CD4-positive, alpha-beta memory T cell (primary cell): Measurements from ENCODE around the gene AUNIP. TPM values are rescaled to one million over a fixed set of nuclear protein-coding genes. Genes with fewer than 3 reads are reported as not detected.
"Not testable (repeated sequence)": the region's sequence is repeated elsewhere in the genome, so short reads cannot be mapped to it uniquely, and the experiment has no call there.

Experiments used
- CTCF ChIA-PET: fragments of 350-600 bp; sonication (Branson Sonifier 250); formaldehyde crosslinking; loops from one replicate; lab custom pipeline; 2021; ENCODE audit warnings: inconsistent platforms; ENCODE audit not compliant: partially characterized antibody; lab: Charles Lee
- POLR2A ChIA-PET: fragments of 350-600 bp; sonication (Branson Sonifier 250); formaldehyde crosslinking; loops from one replicate; lab custom pipeline; 2021; ENCODE audit not compliant: partially characterized antibody; lab: Charles Lee
- DNase-seq, 5 donors: peaks; one replicate each; pipeline versions ENCODE4 v3.0.0 to v3.0.0-alpha.2; 2020 to 2022; ENCODE audit warnings: mixed read lengths in 1 of 5
- H3K27ac ChIP-seq: one replicate; pipeline ENCODE4 v1.7.0; 2013; ENCODE audit warnings: low read depth, low read length
- H3K27me3 ChIP-seq: 2 replicates; pipeline ENCODE4 v1.7.0; 2013; ENCODE audit warnings: mild to moderate bottlenecking, low read length, moderate library complexity; ENCODE audit not compliant: insufficient read depth
- H3K36me3 ChIP-seq: 2 replicates; pipeline ENCODE4 v1.7.0; 2013; ENCODE audit warnings: mild to moderate bottlenecking, low read length, moderate library complexity; ENCODE audit not compliant: insufficient read depth
- H3K4me1 ChIP-seq: 2 replicates; pipeline ENCODE4 v1.7.0; 2013; ENCODE audit warnings: mild to moderate bottlenecking, low read length, moderate library complexity; ENCODE audit not compliant: insufficient read depth
- H3K4me3 ChIP-seq, 2 donors: one replicate each; pipeline ENCODE4 v1.7.0; 2013; ENCODE audit warnings: low read length in 2 of 2, mild to moderate bottlenecking in 1 of 2
- H3K9me3 ChIP-seq, 2 donors: one replicate each; pipeline ENCODE4 v1.7.0; 2013; ENCODE audit warnings: low read length in 2 of 2, control low read depth in 1 of 2; ENCODE audit not compliant: control insufficient read depth in 1 of 2
- H3K27ac Mint-ChIP-seq, 7 donors: one replicate each; pipeline ENCODE4 v1.8.0; 2020 to 2021; ENCODE audit warnings: mixed read lengths in 7 of 7, mild to moderate bottlenecking in 6 of 7, inconsistent platforms in 3 of 7, moderate library complexity in 3 of 7
- H3K27me3 Mint-ChIP-seq, 2 donors: one replicate each; pipeline ENCODE4 v1.8.0; 2020 to 2021; ENCODE audit warnings: mixed read lengths in 2 of 2
- H3K36me3 Mint-ChIP-seq, 2 donors: one replicate each; pipeline ENCODE4 v1.8.0; 2020 to 2021; ENCODE audit warnings: mixed read lengths in 2 of 2, inconsistent platforms in 1 of 2, mild to moderate bottlenecking in 1 of 2
- H3K4me1 Mint-ChIP-seq, 4 donors: one replicate each; pipeline ENCODE4 v1.8.0; 2020 to 2021; ENCODE audit warnings: mixed read lengths in 4 of 4, mild to moderate bottlenecking in 1 of 4
- H3K4me3 Mint-ChIP-seq, 8 donors: one replicate each; pipeline ENCODE4 v1.8.0; 2020 to 2021; ENCODE audit warnings: mixed read lengths in 8 of 8, mild to moderate bottlenecking in 7 of 8, moderate library complexity in 6 of 8, inconsistent platforms in 3 of 8
- H3K9me3 Mint-ChIP-seq, 8 donors: one replicate each; pipeline ENCODE4 v1.8.0; 2020 to 2021; ENCODE audit warnings: mixed read lengths in 8 of 8, mild to moderate bottlenecking in 5 of 8, inconsistent platforms in 3 of 8, moderate library complexity in 1 of 8
- intact Hi-C: fragments of 100-400 bp; cut with micrococcal nuclease; formaldehyde crosslinking; loops from one replicate; pipeline ENCODE4 v1.15.1; 2023
- polyA plus RNA-seq, 2 donors: library from polyadenylated mRNA; unstranded; fragments of 300-500 nt; fragmentation: Illumina TruSeq; gene quantifications; one replicate each; pipeline ENCODE4 v1.2.3, GENCODE V29; 2021
- total RNA-seq, 2 experiments: library from RNA; stranded (reverse); gene quantifications; one replicate each; pipeline ENCODE4 v1.2.3, GENCODE V29; 2021

AUNIP gene
- total and polyA plus RNA-seq, 4 experiments from 2014 or later = not detected

GRCh38 chr1:25843483-25843882 is 15.8 kb downstream of the AUNIP start:
- H3K36me3 Mint-ChIP-seq = peaks cover 0 to 5% of the 10 kb centered on the region in 2 donors
- POLR2A ChIA-PET = no interaction called here

GRCh38 chr1:25839808-25840207 is 19.4 kb downstream of the AUNIP start:
- H3K27me3 Mint-ChIP-seq, POLR2A ChIA-PET, H3K4me1 Mint-ChIP-seq, CTCF ChIA-PET, intact Hi-C loops, H3K4me3 Mint-ChIP-seq, H3K9me3 ChIP-seq, H3K4me1 ChIP-seq, H3K36me3 Mint-ChIP-seq, H3K9me3 Mint-ChIP-seq, H3K27ac ChIP-seq, DNase-seq, H3K4me3 ChIP-seq, H3K27me3 ChIP-seq, H3K36me3 ChIP-seq, H3K27ac Mint-ChIP-seq: not testable (repeated sequence)

More at GRCh38 chr1:25843483-25843882, 15.8 kb downstream of the AUNIP start:
- Histone ChIP-seq H3K4me1 (no peaks in the 10 kb centered on the region), H3K27ac (no peak overlapping the region), H3K9me3 (no peaks in the 10 kb centered on the region), H3K4me3 (no peak overlapping the region), H3K36me3 (no peaks in the 10 kb centered on the region), H3K27me3 (no peaks in the 10 kb centered on the region)
- CTCF ChIA-PET = no interaction called here
- Mint-ChIP-seq H3K4me3 (no peak overlapping the region), H3K9me3 (peaks cover 0 to 9% (median 4%) of the 10 kb centered on the region in 8 donors), H3K27ac (no peak overlapping the region), H3K27me3 (no peaks in the 10 kb centered on the region), H3K4me1 (no peaks in the 10 kb centered on the region)
- intact Hi-C loops = no loop called here
- DNase-seq = no peak

GRCh38 chr1:25837262-25837875 is 21.9 kb downstream of the AUNIP start:
- H3K9me3 Mint-ChIP-seq = peaks cover 0 to 9% (median 4%) of the 10 kb centered on the region in 8 donors
- Histone ChIP-seq H3K27me3 (no peaks in the 10 kb centered on the region), H3K4me3 (no peak overlapping the region), H3K4me1 (peaks cover 3% of the 10 kb centered on the region), H3K27ac (no peak overlapping the region), H3K9me3 (no peaks in the 10 kb centered on the region), H3K36me3 (peaks cover 23% of the 10 kb centered on the region)
- no peak overlapping the region for H3K4me3 Mint-ChIP-seq
- ChIA-PET CTCF (interaction anchor here (0.7 kb wide), 1 partner anchor 58 kb away, joined by 3 read pairs; no protein-coding TSS in a partner anchor), POLR2A (no interaction called here)
- H3K4me1 Mint-ChIP-seq = no peaks in the 10 kb centered on the region
- DNase-seq = no peak
- intact Hi-C loops = no loop called here
- H3K27me3 Mint-ChIP-seq = no peaks in the 10 kb centered on the region
- peaks cover 13 to 14% of the 10 kb centered on the region in 2 donors for H3K36me3 Mint-ChIP-seq
- peak overlapping the region in 1 of 7 donors; percentile 1 for H3K27ac Mint-ChIP-seq

GRCh38 chr1:25836695-25837094 is 22.6 kb downstream of the AUNIP start:
- H3K27ac Mint-ChIP-seq = peak overlapping the region in 1 of 7 donors; percentile 67
- Histone ChIP-seq H3K4me3 (no peak overlapping the region), H3K4me1 (peaks cover 10% of the 10 kb centered on the region), H3K27me3 (no peaks in the 10 kb centered on the region), H3K9me3 (no peaks in the 10 kb centered on the region), H3K36me3 (peaks cover 29% of the 10 kb centered on the region), H3K27ac (no peak overlapping the region)
- DNase-seq = no peak
- ChIA-PET CTCF (interaction anchor here (0.7 kb wide), 1 partner anchor 59 kb away, joined by 3 read pairs; no protein-coding TSS in a partner anchor), POLR2A (no interaction called here)
- H3K27me3 Mint-ChIP-seq = no peaks in the 10 kb centered on the region
- intact Hi-C loops = no loop called here
- H3K9me3 Mint-ChIP-seq = peaks cover 0 to 9% (median 4%) of the 10 kb centered on the region in 8 donors
- H3K36me3 Mint-ChIP-seq = peaks cover 20% of the 10 kb centered on the region in 2 donors
- H3K4me3 Mint-ChIP-seq = no peak overlapping the region
- peaks cover 0 to 2% (median under 1%) of the 10 kb centered on the region in 4 donors for H3K4me1 Mint-ChIP-seq

- Mint-ChIP-seq H3K36me3 (peaks cover 29 to 38% of the 10 kb centered on the region in 2 donors), H3K9me3 (peaks cover 0 to 6% (median under 1%) of the 10 kb centered on the region in 8 donors), H3K4me3 (peak overlapping the region in 1 of 8 donors; percentile 52), H3K27me3 (no peaks in the 10 kb centered on the region), H3K4me1 (peaks cover 0 to 11% (median 1%) of the 10 kb centered on the region in 4 donors), H3K27ac (no peak overlapping the region)
- no peak overlapping the region for H3K27ac ChIP-seq
- H3K27me3 ChIP-seq = no peaks in the 10 kb centered on the region
- intact Hi-C loops = no loop called here
- ChIA-PET POLR2A (interaction anchor here (1.1 kb wide), 1 partner anchor 163 kb away, joined by 3 read pairs; the partner anchor contains the start of gene PAFAH2), CTCF (interaction anchor here (1.1 kb wide), 1 partner anchor 10 kb away, joined by 3 read pairs; no protein-coding TSS in a partner anchor)
- peaks cover 47% of the 10 kb centered on the region for H3K36me3 ChIP-seq
- H3K4me1 ChIP-seq = peaks cover 10% of the 10 kb centered on the region
- DNase-seq = no peak
- no peaks in the 10 kb centered on the region for H3K9me3 ChIP-seq
- H3K4me3 ChIP-seq = no peak overlapping the region
Measured at GRCh38 chr1:25834894-25835293, 24.4 kb downstream of the AUNIP start.

- Mint-ChIP-seq H3K4me3 (no peak overlapping the region), H3K36me3 (peaks cover 41 to 51% of the 10 kb centered on the region in 2 donors), H3K9me3 (no peaks in the 10 kb centered on the region), H3K27me3 (no peaks in the 10 kb centered on the region), H3K27ac (no peak overlapping the region), H3K4me1 (peaks cover 0 to 11% (median 1%) of the 10 kb centered on the region in 4 donors)
- Histone ChIP-seq H3K4me1 (peaks cover 10% of the 10 kb centered on the region), H3K4me3 (no peak overlapping the region), H3K27ac (no peak overlapping the region), H3K9me3 (no peaks in the 10 kb centered on the region), H3K27me3 (no peaks in the 10 kb centered on the region), H3K36me3 (peaks cover 56% of the 10 kb centered on the region)
- ChIA-PET CTCF (no interaction called here), POLR2A (no interaction called here)
- DNase-seq = no peak
- intact Hi-C loops = no loop called here
Measured at GRCh38 chr1:25833158-25833557, 26.1 kb downstream of the AUNIP start.

- intact Hi-C loops = no loop called here
- Mint-ChIP-seq H3K27ac (peak overlapping the region in 1 of 7 donors; percentile 60), H3K9me3 (no peaks in the 10 kb centered on the region), H3K4me3 (no peak overlapping the region), H3K27me3 (no peaks in the 10 kb centered on the region), H3K36me3 (peaks cover 44 to 55% of the 10 kb centered on the region in 2 donors), H3K4me1 (peaks cover 0 to 11% (median 2%) of the 10 kb centered on the region in 4 donors)
- Histone ChIP-seq H3K4me1 (peaks cover 10% of the 10 kb centered on the region), H3K27ac (no peak overlapping the region), H3K4me3 (no peak overlapping the region), H3K9me3 (no peaks in the 10 kb centered on the region), H3K36me3 (peaks cover 56% of the 10 kb centered on the region), H3K27me3 (no peaks in the 10 kb centered on the region)
- no peak for DNase-seq
- ChIA-PET CTCF (no interaction called here), POLR2A (interaction anchor here (1.5 kb wide), 1 partner anchor 12 kb away, joined by 15 read pairs; the partner anchor contains the start of gene MTFR1L)
Measured at GRCh38 chr1:25832336-25833037, 26.8 kb downstream of the AUNIP start.
